AG09319 (cell line): ENCODE measurements around the gene CDYL.

Source experiments
- DNase-seq: peaks from one replicate; pipeline ENCODE4 v3.0.0-alpha.2; 2010; ENCODE audit warnings: low read depth; ENCODE audit errors: extremely low read depth
- TF ChIP-seq, protein P1 (sequence below): IDR thresholded peaks from 2 replicates; pipeline ENCODE4 v1.5.1; 2011; ENCODE audit warnings: low read depth, mild to moderate bottlenecking, inconsistent platforms, low read length, moderate library complexity

Gene CDYL

DNA sequence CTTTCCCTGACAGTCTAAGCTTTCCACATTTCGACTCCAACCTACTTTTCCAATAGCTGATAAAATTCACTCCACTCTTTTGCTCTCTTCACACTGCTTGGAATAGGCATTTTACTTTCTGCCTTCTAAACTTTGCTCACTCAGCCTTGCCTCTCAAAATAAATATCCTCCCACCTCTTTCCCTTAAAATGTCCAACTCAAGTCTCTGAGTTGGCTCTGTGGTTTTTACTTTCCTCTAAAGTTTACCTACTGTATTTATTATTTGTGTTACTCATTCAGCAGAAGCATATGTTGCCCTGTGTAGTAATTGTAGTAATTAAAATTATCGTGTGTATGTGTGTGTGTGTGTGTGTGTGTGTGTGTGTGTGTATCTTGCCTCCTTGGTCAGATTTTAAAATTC lies 20.0 kb upstream of the CDYL start:
- TF ChIP-seq, protein P1, sequence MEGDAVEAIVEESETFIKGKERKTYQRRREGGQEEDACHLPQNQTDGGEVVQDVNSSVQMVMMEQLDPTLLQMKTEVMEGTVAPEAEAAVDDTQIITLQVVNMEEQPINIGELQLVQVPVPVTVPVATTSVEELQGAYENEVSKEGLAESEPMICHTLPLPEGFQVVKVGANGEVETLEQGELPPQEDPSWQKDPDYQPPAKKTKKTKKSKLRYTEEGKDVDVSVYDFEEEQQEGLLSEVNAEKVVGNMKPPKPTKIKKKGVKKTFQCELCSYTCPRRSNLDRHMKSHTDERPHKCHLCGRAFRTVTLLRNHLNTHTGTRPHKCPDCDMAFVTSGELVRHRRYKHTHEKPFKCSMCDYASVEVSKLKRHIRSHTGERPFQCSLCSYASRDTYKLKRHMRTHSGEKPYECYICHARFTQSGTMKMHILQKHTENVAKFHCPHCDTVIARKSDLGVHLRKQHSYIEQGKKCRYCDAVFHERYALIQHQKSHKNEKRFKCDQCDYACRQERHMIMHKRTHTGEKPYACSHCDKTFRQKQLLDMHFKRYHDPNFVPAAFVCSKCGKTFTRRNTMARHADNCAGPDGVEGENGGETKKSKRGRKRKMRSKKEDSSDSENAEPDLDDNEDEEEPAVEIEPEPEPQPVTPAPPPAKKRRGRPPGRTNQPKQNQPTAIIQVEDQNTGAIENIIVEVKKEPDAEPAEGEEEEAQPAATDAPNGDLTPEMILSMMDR = no peak
- no peak for DNase-seq

DNA sequence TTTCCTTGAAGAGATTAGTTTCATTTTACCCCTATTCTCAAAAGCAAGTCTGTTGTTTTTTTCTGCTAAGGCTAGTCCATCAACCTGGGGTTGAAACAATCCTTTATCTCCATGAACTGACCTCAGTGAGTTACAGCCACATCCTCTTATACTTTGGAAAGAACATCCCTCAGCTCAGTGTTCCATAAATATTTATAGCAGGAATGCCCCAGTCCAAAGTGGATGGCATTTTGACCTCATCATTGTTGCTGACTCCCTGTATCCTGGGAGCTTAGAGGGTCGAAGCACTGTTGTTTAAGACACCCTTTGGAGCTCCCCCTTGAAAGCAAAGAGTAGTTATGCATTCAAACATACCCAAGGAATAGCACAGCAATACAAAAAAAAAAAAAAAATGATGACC lies 16.2 kb upstream of the CDYL start:
- no peak for DNase-seq
- TF ChIP-seq, protein P1 = no peak

DNA sequence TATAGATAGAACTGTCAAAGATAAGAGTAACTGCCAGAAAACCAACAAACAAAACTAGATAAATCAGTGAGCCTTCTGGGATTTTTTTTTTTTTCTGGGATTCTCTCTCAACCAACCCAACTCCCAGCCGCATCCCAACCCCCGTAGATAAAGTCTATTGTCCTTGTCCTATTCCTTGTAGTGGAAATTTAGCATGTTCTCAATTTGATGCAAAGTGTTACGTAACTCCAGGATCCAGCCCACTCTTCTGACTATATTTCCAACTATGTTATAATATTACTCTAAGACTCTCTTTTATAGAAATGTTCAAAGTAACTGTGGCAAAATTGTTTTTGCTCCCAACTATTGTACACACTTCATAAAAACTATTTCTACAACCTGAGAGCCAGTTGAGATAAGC lies 15.4 kb upstream of the CDYL start:
- TF ChIP-seq, protein P1 = no peak
- DNase-seq = no peak

DNA sequence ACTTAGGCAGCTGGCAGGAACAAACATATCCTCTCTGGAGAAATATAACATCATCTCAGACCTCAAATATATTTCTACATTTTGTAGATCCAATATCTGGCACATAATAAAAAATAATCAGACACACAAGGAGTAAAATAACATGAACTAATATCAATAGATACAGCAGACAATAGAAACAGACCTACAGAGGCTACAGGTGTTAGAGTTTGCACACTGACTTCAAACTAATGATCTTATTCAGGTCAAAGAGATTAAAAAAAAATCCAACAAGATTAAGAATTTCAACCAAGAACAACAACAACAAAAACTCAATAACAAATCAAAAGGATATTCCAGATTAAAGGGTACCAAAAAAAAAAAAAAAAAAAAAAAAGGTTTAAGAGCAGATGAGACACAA lies 13.9 kb upstream of the CDYL start:
- TF ChIP-seq, protein P1 = no peak

DNA sequence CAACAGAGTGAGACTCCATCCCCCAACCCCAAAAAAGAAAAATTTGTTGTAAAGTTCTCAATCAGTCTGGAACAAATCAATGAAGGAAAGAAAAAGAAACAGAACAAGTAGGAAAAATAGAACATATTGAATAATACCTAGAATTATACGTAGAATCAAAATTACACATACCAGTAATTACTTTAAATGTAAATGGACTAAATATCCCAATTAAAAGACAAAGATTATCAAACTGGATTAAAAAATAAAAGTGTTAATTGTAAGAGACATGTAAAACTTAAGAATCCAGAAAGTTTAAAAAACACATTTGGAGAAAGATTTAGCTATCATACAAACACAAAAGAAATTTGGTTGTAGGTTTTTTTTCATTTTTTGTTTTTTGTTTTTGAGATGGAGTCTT lies 12.3 kb upstream of the CDYL start:
- DNase-seq = no peak
- TF ChIP-seq, protein P1 = no peak

More for the DNA sequence above, 13.9 kb upstream of the CDYL start:
- DNase-seq = no peak

DNA sequence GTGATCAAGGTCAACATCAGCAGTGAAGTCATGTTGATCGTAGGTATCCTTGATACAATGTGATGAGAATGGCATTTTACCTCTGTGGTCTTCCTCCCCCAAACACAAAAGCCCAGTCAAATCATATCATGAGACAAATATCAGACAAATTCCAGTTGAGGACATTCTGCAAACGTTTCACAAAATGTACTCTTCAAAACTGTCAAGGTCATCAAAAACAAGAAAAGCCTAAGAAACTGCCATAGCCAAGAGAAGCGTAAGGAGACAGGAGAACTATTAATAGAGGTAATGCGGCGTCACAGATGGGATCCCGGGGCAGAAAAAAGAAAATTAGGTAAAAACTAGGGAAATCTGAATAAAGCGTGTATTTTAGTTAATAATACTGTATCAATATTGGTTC lies 7.4 kb upstream of the CDYL start:
- DNase-seq = no peak
- TF ChIP-seq, protein P1 = no peak

DNA sequence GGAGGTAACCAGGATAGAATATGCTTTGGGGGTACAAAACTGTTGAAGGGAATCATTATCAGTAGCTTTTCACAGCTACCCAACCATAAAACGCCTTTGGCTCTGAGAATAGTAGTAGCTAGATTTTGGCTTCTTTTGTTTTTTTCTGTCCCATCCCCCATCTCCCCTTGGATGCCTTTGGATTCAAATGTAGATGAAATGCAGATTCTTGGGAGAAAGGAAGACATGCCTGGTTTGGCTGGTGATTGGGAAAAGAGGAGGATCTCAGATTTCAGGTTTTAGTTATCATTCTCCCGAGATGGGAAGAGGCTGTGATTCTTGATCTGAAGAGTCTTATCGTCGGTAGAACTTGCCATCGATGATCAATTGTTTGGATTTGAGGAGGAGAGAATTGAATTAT lies 3.5 kb upstream of the CDYL start:
- TF ChIP-seq, protein P1 = no peak
- no peak for DNase-seq
